Ovary (tissue), 3 donors: ENCODE results near the gene DOCK11.

Experiments used
- CTCF ChIP-seq, 3 donors: fragments of 450-650 bp in 2 of 3; fragments of 200-600 bp in 1 of 3; IDR thresholded peaks; one replicate each; pipeline versions ENCODE4 v1.5.1 to v1.8.0; 2016 to 2022; ENCODE audit warnings: antibody characterized with exemption in 3 of 3, mild to moderate bottlenecking in 1 of 3
- POLR2A ChIP-seq: fragments of 450-650 bp; IDR thresholded peaks from one replicate; pipeline ENCODE4 v1.6.1; 2017; ENCODE audit warnings: antibody characterized with exemption, mild to moderate bottlenecking, moderate library complexity
- donor health status: DM: no; HTN: no; CAD: no.

DNA sequence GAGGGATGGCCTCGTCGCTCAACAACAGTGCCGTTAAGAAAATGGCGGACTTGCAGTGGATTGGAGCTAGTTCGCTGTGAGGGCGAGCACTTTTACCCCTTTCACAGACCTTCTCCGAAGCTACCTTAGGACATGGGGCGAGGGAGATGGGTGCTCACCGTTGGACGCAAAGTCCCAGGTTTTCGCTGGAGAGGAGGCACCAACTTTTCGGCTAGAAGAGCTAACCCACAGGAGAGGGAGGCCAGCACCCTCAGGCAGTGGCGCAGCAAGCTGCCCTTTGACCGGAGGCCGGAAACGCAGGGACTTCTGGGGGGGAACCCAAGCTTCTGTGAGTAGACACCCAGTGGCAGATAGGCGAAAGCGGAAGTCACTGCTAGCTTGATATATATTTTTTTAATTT, 138.7 kb downstream of the DOCK11 start:
- no peak for TF ChIP-seq CTCF (IDR thresholded peaks at IDR 0.05)
- no peak for TF ChIP-seq POLR2A
